GM21515 (cell line): ENCODE measurements around the gene ACAD10.
"Not testable (repeated sequence)": the region's sequence is repeated elsewhere in the genome, so short reads cannot be mapped to it uniquely, and the experiment has no call there.

Source experiments
- ATAC-seq: cut with Tn5 transposase; IDR thresholded peaks from one replicate; pipeline ENCODE4 v1.9.1; 2021; ENCODE audit not compliant: unreplicated experiment

Gene ACAD10

GRCh38 chr12:111685811-111686573, at the start of gene ACAD10, which contains the start of gene BRAP:
TSS of gene ACAD10 (plus strand) at chr12:111686053. CDS start at chr12:111692710, 6,657 bp downstream.
TSS of gene BRAP (minus strand) at chr12:111685956. CDS start at chr12:111685792, 164 bp downstream.
- ATAC-seq: peak; percentile 83

GRCh38 chr12:111636209-111636945, 49.5 kb upstream of the ACAD10 start:
- no peak for ATAC-seq

GRCh38 chr12:111638556-111638955, 47.3 kb upstream of the ACAD10 start:
- ATAC-seq: no peak

- ATAC-seq: no peak
Measured at GRCh38 chr12:111640506-111640905, 45.3 kb upstream of the ACAD10 start.

GRCh38 chr12:111642681-111643426, 43.0 kb upstream of the ACAD10 start:
- no peak for ATAC-seq

GRCh38 chr12:111643427-111643826, 42.4 kb upstream of the ACAD10 start:
- no peak for ATAC-seq

GRCh38 chr12:111645433-111645832, 40.4 kb upstream of the ACAD10 start:
- ATAC-seq: no peak

- no peak for ATAC-seq
Measured at GRCh38 chr12:111650912-111651311, 34.9 kb upstream of the ACAD10 start.

- ATAC-seq: not testable (repeated sequence)
Measured at GRCh38 chr12:111652530-111652929, 33.3 kb upstream of the ACAD10 start.

- no peak for ATAC-seq
Measured at GRCh38 chr12:111653596-111653995, 32.3 kb upstream of the ACAD10 start.

- ATAC-seq: no peak
Measured at GRCh38 chr12:111655356-111655755, 30.5 kb upstream of the ACAD10 start.

- no peak for ATAC-seq
Measured at GRCh38 chr12:111656016-111656415, 29.8 kb upstream of the ACAD10 start.

- ATAC-seq: no peak
Measured at GRCh38 chr12:111664499-111664898, 21.4 kb upstream of the ACAD10 start.

- no peak for ATAC-seq
Measured at GRCh38 chr12:111664961-111665865, 20.6 kb upstream of the ACAD10 start.

- ATAC-seq: no peak
Measured at GRCh38 chr12:111672822-111673381, 13.0 kb upstream of the ACAD10 start.

GRCh38 chr12:111673503-111673902, 12.3 kb upstream of the ACAD10 start:
- ATAC-seq: no peak

GRCh38 chr12:111677186-111677585, 8.7 kb upstream of the ACAD10 start:
- no peak for ATAC-seq

- not testable (repeated sequence) for ATAC-seq
Measured at GRCh38 chr12:111684485-111685198, 1.2 kb upstream of the ACAD10 start.

GRCh38 chr12:111685322-111685810, 487 bp upstream of the ACAD10 start:
- ATAC-seq: peak; percentile 10
